Upper lobe of right lung (tissue), 1 donor: ENCODE results near the gene TBX21. TPM values are rescaled to one million over a fixed set of nuclear protein-coding genes. Genes with fewer than 3 reads are reported as not detected.
A peak's percentile ranks its signal among the peaks of the same experiment; 100 is the strongest.

Experiments
- ATAC-seq: fragments of 200-7000 bp; cut with Tn5 transposase; one replicate; pipeline ENCODE4 v1.9.1; 2020; ENCODE audit warnings: mild to moderate bottlenecking, moderate library complexity
- DNase-seq: peaks from one replicate; pipeline ENCODE4 v3.0.0-alpha.2; 2020
- H3K27ac ChIP-seq: fragments of 200-600 bp; one replicate; pipeline ENCODE4 v1.8.0; 2022
- H3K27me3 ChIP-seq: fragments of 200-600 bp; one replicate; pipeline ENCODE4 v1.8.0; 2022; ENCODE audit warnings: mild to moderate bottlenecking
- H3K36me3 ChIP-seq: fragments of 200-600 bp; one replicate; pipeline ENCODE4 v1.8.0; 2022
- H3K4me1 ChIP-seq: fragments of 200-600 bp; one replicate; pipeline ENCODE4 v1.8.0; 2022
- H3K4me3 ChIP-seq: fragments of 200-600 bp; one replicate; pipeline ENCODE4 v1.8.0; 2022; ENCODE audit warnings: mild to moderate bottlenecking
- H3K9me3 ChIP-seq: fragments of 200-600 bp; one replicate; pipeline ENCODE4 v1.8.0; 2022
- CTCF ChIP-seq: fragments of 200-600 bp; IDR thresholded peaks from one replicate; pipeline ENCODE4 v1.8.0; 2022; ENCODE audit warnings: antibody characterized with exemption
- intact Hi-C: fragments of 100-400 bp; cut with DNase I; formaldehyde crosslinking; loops from one replicate; pipeline ENCODE4 v1.11.0; 2022
- total RNA-seq: library from RNA; stranded (reverse); fragmentation: NEBNext Ultra II Directional; extraction: Animal tissue kit (Norgen Biotek cat#: 25700); gene quantifications from one replicate; pipeline ENCODE4 v1.2.1, GENCODE V29; 2021
- donor health status: DM: no; HTN: yes; CAD: no; lungs with severe emphysema.

The TBX21 gene
- total RNA-seq, 1 donor from 2014 or later: 3.9 TPM

GRCh38 chr17:47733674-47734410, 806 bp downstream of the TBX21 start:
- TF ChIP-seq CTCF: no peak
- DNase-seq (peak; percentile 49), ATAC-seq (no peak)
- H3K9me3 ChIP-seq: no peaks in the 10 kb centered on the region
- peak overlapping the region; percentile 43 for H3K4me3 ChIP-seq
- H3K4me1 ChIP-seq: peaks cover 8% of the 10 kb centered on the region
- H3K36me3 ChIP-seq: no peaks in the 10 kb centered on the region
- peak overlapping the region; percentile 24 for H3K27ac ChIP-seq
- peaks cover 46% of the 10 kb centered on the region for H3K27me3 ChIP-seq
- intact Hi-C loops: no loop called here

GRCh38 chr17:47735139-47735464, 2.1 kb downstream of the TBX21 start:
- intact Hi-C loops: no loop called here
- ATAC-seq (no peak), DNase-seq (no peak)
- peaks cover 8% of the 10 kb centered on the region for H3K4me1 ChIP-seq
- H3K9me3 ChIP-seq: no peaks in the 10 kb centered on the region
- TF ChIP-seq CTCF: no peak
- peaks cover 46% of the 10 kb centered on the region for H3K27me3 ChIP-seq
- no peaks in the 10 kb centered on the region for H3K36me3 ChIP-seq
- peak overlapping the region; percentile 39 for H3K4me3 ChIP-seq
- no peak overlapping the region for H3K27ac ChIP-seq

- peaks cover 44% of the 10 kb centered on the region for H3K27me3 ChIP-seq
- no peak overlapping the region for H3K27ac ChIP-seq
- H3K4me3 ChIP-seq: peak overlapping the region; percentile 39
- H3K36me3 ChIP-seq: no peaks in the 10 kb centered on the region
- TF ChIP-seq CTCF: no peak
- DNase-seq (peak; percentile 31), ATAC-seq (no peak)
- no peaks in the 10 kb centered on the region for H3K9me3 ChIP-seq
- peaks cover 8% of the 10 kb centered on the region for H3K4me1 ChIP-seq
- intact Hi-C loops: no loop called here
Observed at GRCh38 chr17:47735536-47736011, 2.5 kb downstream of the TBX21 start.

GRCh38 chr17:47736501-47737495, 3.8 kb downstream of the TBX21 start:
- Histone ChIP-seq H3K4me3 (no peak overlapping the region), H3K27me3 (peaks cover 32% of the 10 kb centered on the region), H3K9me3 (no peaks in the 10 kb centered on the region), H3K36me3 (no peaks in the 10 kb centered on the region), H3K27ac (no peak overlapping the region), H3K4me1 (peaks cover 8% of the 10 kb centered on the region)
- ATAC-seq (no peak), DNase-seq (peak; percentile 36)
- intact Hi-C loops: no loop called here
- no peak for TF ChIP-seq CTCF

GRCh38 chr17:47738178-47738577, 5.1 kb downstream of the TBX21 start:
- H3K4me1 ChIP-seq: peaks cover 3% of the 10 kb centered on the region
- H3K27ac ChIP-seq: no peak overlapping the region
- H3K36me3 ChIP-seq: no peaks in the 10 kb centered on the region
- TF ChIP-seq CTCF: no peak
- H3K27me3 ChIP-seq: peaks cover 20% of the 10 kb centered on the region
- ATAC-seq: no peak
- no peak for DNase-seq
- intact Hi-C loops: no loop called here
- H3K9me3 ChIP-seq: no peaks in the 10 kb centered on the region
- no peak overlapping the region for H3K4me3 ChIP-seq
